ENCODE measurements around the gene STX18.

- TF ChIP-seq CHD2 (IDR thresholded peaks at IDR 0.05; ENCODE audit: borderline replicate concordance, low read depth, low read length) (no peak), EP300 (IDR thresholded peaks at IDR 0.05; ENCODE audit: borderline replicate concordance in 1 of 2, control insufficient read depth in 1 of 2, low read depth in 2 of 2, low read length in 2 of 2) (no peak), EED (IDR thresholded peaks at IDR 0.05; ENCODE audit: low read depth) (no peak), MTA3 (IDR thresholded peaks at IDR 0.05; ENCODE audit: borderline replicate concordance, low read length) (no peak), ATF7 (IDR thresholded peaks at IDR 0.05; ENCODE audit: low read depth) (no peak), ZNF24 (IDR thresholded peaks at IDR 0.05) (no peak), ZNF384 (IDR thresholded peaks at IDR 0.05; ENCODE audit: borderline replicate concordance, low read depth, low read length) (no peak), POLR2A (IDR thresholded peaks at IDR 0.05; ENCODE audit: low read depth, low read length) (no peak), HDGF (IDR thresholded peaks at IDR 0.05) (no peak)
- TF ChIP-seq, protein P1, sequence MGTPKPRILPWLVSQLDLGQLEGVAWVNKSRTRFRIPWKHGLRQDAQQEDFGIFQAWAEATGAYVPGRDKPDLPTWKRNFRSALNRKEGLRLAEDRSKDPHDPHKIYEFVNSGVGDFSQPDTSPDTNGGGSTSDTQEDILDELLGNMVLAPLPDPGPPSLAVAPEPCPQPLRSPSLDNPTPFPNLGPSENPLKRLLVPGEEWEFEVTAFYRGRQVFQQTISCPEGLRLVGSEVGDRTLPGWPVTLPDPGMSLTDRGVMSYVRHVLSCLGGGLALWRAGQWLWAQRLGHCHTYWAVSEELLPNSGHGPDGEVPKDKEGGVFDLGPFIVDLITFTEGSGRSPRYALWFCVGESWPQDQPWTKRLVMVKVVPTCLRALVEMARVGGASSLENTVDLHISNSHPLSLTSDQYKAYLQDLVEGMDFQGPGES (IDR thresholded peaks at IDR 0.05), result no peak
These were observed 117.9 kb downstream of the STX18 start for GRCh38 chr4:4423706-4424498.
